ENCODE data around the gene SLCO4A1. TPM values are rescaled to one million over a fixed set of nuclear protein-coding genes. Genes with fewer than 3 reads are reported as not detected.
A peak's percentile ranks its signal among the peaks of the same experiment; 100 is the strongest.

Gene SLCO4A1
- total and polyA plus RNA-seq, 2 of the 4 experiments (the other 2 are of a cell fraction): 0.72 to 1.1 TPM

GRCh38 chr20:62710221-62710885 lies 68.0 kb downstream of the SLCO4A1 start:
- intact Hi-C loops (cut with micrococcal nuclease): no loop called here

More at GRCh38 chr20:62710221-62710885, 68.0 kb downstream of the SLCO4A1 start:
- peak overlapping the region; percentile 76 for H2AK5ac ChIP-seq (ENCODE audit: low read depth, low read length)
- H4K5ac ChIP-seq (ENCODE audit: low read depth, low read length): no peak overlapping the region
- BruUV-seq (replicated peaks): no TSS peak
- H3K4ac ChIP-seq (ENCODE audit: low read depth, low read length): no peak overlapping the region
- H3K18ac ChIP-seq (ENCODE audit: low read depth, low read length): no peak overlapping the region
- WGBS, 2 experiments (ENCODE audit: extremely low coverage in 2 of 2, insufficient read length in 1 of 2): 82% methylated on average over 17 of the region's 20 CpGs; no CpG with 5 or more reads in 1 of the 2 experiments
- DNase-seq (no peak), ATAC-seq (ENCODE audit: low read depth) (no peak)
- H3K36me3 ChIP-seq (ENCODE audit: control insufficient read depth, insufficient read depth, low read length): no peaks in the 10 kb centered on the region
- H4K8ac ChIP-seq (ENCODE audit: low read depth in 2 of 2, low read length in 2 of 2): no peak overlapping the region
- ChIA-PET POLR2A (ENCODE audit: unreplicated experiment) (no interaction called here), CTCF (no interaction called here)
- H3K27ac ChIP-seq (ENCODE audit: insufficient read depth, low read length): no peak overlapping the region
- no peak overlapping the region for H3K4me3 ChIP-seq (ENCODE audit: insufficient read depth, low read depth, low read length)
- no peak overlapping the region for H3K56ac ChIP-seq (ENCODE audit: extremely low read depth, insufficient read depth, low read length)
- H3K9me1 ChIP-seq (ENCODE audit: insufficient read depth, low read length): peaks cover 4% of the 10 kb centered on the region
- dilution Hi-C loops (cut with HindIII; ENCODE audit: low sequenced_read_pairs, unreplicated experiment) (no loop called here), in situ Hi-C loops (cut with MboI; ENCODE audit: low sequenced_read_pairs) (no loop called here)
- peaks cover 4% of the 10 kb centered on the region; the same call in 1 of the 2 replicates for H4K20me1 ChIP-seq (ENCODE audit: insufficient read depth, low read length)
- peak overlapping the region; percentile 65 for H2AK9ac ChIP-seq (replicated peaks; ENCODE audit: low read depth, low read length, poor library complexity)
- no peaks in the 10 kb centered on the region for H3K4me1 ChIP-seq (ENCODE audit: control insufficient read depth, insufficient read depth, low read length)
- no peak overlapping the region for H2BK15ac ChIP-seq (ENCODE audit: low read depth, low read length)
- H3K79me1 ChIP-seq (ENCODE audit: low read depth in 1 of 2, low read length in 2 of 2): no peaks in the 10 kb centered on the region
- H3K27me3 ChIP-seq (ENCODE audit: control insufficient read depth, insufficient read depth, low read length): peaks cover 33% of the 10 kb centered on the region; the same call in 1 of the 2 replicates
- 0 out of 2 replicates have a peak, but pooled peaks cover 1% of the 10 kb centered on the region for H3K9me3 ChIP-seq (ENCODE audit: control insufficient read depth, insufficient read depth, low read length)
- H2AFZ ChIP-seq (replicated peaks; ENCODE audit: low read length, poor library complexity): no peak overlapping the region
- no peak overlapping the region for H3K9ac ChIP-seq (ENCODE audit: low read depth, low read length)
- H3K14ac ChIP-seq (replicated peaks; ENCODE audit: low read depth, low read length): no peak overlapping the region
- H3K23ac ChIP-seq (ENCODE audit: low read depth, low read length): no peak overlapping the region
- H2BK5ac ChIP-seq (ENCODE audit: low read depth, low read length, poor library complexity, severe bottlenecking): no peak overlapping the region
- H4K91ac ChIP-seq (ENCODE audit: insufficient read depth, low read depth, low read length): no peak overlapping the region
- TF ChIP-seq RCOR1 (IDR thresholded peaks at IDR 0.05; ENCODE audit: insufficient replicate concordance, low read length): no peak
- no peak for TF ChIP-seq RAD21 (IDR thresholded peaks at IDR 0.05; ENCODE audit: low read length)
- TF ChIP-seq BHLHE40 (IDR thresholded peaks at IDR 0.05; ENCODE audit: low read depth, low read length): no peak
- no peak for TF ChIP-seq NFE2L2 (IDR thresholded peaks at IDR 0.05; ENCODE audit: low read depth, low read length)
- TF ChIP-seq CTCF (conservative IDR thresholded peaks at IDR 0.05; ENCODE audit: low read depth, low read length): no peak
- TF ChIP-seq RFX5 (IDR thresholded peaks at IDR 0.05; ENCODE audit: low read depth, low read length): no peak
- TF ChIP-seq MAFK (IDR thresholded peaks at IDR 0.05; ENCODE audit: low read depth, low read length): no peak
- no peak for TF ChIP-seq CHD1 (IDR thresholded peaks at IDR 0.05; ENCODE audit: low read depth, low read length)
- TF ChIP-seq FOS (IDR thresholded peaks at IDR 0.05; ENCODE audit: low read depth, low read length): no peak
- TF ChIP-seq CEBPB (IDR thresholded peaks at IDR 0.05; ENCODE audit: low read depth, low read length): no peak
- TF ChIP-seq MXI1 (IDR thresholded peaks at IDR 0.05; ENCODE audit: borderline replicate concordance, low read depth, low read length): no peak
- TF ChIP-seq USF2 (IDR thresholded peaks at IDR 0.05; ENCODE audit: low read depth, low read length): no peak
- H3K4me2 ChIP-seq (ENCODE audit: low read depth, low read length): no peak overlapping the region
- H2BK120ac ChIP-seq (ENCODE audit: low read depth, low read length): no peak overlapping the region
- H2BK20ac ChIP-seq (ENCODE audit: low read depth, low read length): no peak overlapping the region

All from IMR-90 (cell line).